GM19193 (cell line): ENCODE results near the gene CACNA1A.

ENCODE experiments used
- POLR2A ChIP-seq: IDR thresholded peaks from 4 replicates; pipeline ENCODE4 v1.6.1; 2011; ENCODE audit not compliant: insufficient read depth, insufficient read length; ENCODE audit errors: extremely low read depth

CACNA1A gene

DNA sequence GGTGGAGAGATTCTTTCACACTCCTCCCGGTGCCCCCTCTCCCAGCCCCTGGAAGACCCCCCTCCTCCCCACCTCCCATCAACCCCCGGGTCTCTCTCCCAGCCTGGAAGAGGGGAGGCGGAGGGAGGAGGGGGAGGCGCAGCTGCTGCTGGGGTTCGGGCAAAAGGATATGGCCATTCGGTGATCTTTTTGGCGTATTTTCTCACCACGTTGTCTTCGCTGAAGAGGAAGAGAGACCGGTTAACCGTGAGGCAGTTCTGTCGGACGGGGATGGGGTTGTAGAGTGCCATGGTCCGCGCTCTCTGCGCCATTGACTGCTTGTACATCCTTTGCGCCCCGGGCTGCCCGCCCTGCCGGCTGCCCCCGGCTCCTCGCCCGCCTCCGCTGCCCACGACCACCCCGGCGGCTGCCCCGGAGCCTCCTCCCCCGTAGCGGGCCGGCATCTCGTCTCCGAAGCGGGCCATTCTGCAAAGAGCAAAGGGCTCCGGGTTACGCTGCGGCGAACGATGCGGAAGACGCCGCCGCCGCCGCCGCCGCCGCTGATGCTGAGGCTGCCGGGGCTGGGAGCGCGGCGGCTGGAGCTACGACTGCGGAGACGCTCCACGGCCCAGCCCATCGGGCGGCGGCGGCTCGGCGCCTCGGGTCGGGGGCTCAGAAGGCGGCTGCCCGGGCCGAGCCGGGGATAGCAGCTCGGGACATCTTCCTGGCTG lies 363 bp downstream of the CACNA1A start:
- TF ChIP-seq POLR2A = no peak

DNA sequence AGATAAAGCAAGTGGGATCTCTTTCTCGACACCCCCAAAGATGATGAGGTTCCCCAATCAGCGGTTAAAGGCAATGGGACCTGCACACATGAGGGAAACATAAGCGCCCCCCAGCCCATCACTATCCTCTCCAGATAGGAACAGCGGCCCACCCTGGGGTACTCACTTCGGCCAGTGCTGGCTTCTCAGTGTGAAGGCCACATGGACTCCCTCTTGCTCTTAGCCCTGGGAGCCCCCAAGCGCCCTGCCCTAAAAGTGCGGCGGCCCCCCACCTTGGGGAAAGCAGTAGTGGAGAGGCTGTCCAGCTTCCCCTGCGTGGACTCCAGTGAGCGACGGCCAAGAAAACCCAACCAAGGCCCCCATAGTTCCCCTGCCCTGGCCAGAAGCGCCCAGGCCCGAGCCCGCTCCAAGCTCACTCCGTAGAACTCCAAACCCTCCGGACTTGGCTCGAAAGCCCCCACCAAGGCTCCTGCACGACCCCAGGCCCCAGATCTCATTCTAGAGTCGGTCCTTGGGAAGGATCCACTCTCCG lies 1.0 kb downstream of the CACNA1A start:
- TF ChIP-seq POLR2A = no peak

DNA sequence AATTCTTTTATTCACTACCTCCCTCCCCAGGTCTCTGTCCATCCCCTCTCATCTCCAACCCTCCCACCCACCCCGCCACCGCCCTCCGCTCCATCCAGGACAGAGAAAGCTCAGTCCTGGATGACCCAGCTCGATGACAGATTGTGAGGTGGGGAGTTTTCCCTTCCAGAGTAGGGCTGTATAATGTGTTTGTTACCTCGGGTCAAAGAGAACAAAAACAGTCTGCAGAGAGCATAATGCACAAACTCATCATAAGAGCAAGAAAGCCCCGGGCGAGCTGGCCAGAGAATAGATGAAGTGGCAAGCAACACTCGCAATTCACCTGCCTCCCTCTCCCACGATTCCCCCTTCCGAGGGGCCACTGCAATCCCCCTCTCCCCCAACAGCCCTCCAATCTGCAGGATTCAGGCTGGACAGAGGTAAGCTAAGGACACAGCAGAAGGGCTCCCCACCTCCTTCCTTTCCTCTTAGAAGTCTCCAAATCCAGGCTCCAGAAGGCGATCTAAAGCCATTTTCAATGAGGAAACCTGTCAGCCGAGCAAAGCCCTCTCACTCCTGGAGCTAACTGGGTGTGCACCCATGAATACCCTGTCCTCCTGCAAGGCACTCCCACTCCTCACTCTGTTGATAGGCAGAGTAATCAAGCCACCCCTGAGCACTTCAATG lies 2.6 kb downstream of the CACNA1A start:
- TF ChIP-seq POLR2A = no peak

DNA sequence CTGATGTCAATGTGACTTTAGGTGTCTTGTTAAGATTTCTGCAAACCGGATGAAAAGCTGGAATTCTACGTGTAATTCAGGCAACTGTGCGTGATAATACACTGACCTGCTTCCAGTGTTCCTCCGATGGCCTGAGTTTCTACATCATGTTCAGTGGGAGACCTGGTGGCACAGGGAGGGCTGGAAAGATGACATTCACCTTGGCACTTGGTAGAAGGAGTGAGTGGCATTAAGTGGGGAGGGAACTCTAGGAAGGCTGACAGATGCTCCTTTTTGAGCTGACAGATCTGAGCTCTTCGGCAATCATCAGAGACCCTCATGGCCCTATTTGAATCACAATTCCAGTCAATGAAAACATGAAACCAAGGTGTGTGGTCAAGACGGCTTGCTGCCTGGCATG lies 4.0 kb downstream of the CACNA1A start:
- no peak for TF ChIP-seq POLR2A

DNA sequence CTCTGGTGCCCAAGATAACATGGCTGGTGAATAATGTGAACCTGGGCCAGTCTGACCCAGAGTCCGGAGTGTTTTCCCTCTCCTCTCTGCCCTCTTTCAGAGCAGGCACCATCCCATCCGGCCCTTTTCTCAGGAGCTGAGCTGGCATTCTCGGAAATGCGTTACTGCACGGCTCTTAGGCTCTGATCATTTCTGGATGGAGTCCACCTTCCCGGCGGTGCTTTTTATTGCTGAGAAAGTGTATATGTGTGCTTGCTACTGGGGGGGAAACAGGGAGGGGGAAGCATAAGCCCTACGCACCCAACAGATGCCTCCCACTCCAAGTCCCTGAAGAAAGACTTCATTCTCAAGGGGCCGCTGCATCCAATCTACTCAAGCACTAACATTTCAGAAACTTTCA lies 6.6 kb downstream of the CACNA1A start:
- no peak for TF ChIP-seq POLR2A

DNA sequence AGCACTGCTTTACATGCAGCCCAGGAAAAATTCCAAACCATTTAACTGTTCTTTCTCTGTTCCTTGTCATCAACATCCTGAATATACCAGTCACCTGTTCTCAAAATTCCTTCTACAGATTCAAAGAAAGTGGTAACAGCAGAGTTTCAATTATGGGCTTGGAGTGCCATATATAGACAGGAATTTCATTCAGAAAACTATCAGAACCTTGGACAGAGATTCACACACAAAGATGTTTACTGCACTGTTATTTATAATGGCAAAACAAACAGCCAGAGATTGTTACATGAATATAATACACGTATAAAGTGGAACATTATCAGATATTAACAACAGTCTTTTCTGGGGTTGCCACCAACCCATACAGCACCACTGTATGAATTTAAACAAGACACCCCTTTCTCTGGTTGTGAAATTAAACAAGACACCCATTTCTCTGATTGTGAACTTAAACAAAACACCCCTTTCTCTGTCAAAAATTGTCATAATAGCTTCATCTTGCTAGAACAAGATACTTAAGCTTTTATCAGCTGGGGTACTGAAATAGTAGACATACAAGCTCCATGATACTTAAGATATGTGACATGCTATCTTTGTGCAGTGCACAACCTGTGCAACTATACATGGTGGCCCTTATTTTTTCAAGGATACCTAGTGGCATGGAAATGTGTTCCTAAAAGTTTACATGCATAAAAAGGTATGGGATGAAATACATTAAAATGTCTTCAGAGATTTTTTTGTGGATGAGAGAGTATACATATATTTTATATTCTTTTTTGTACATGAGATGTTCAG lies 12.6 kb downstream of the CACNA1A start:
- TF ChIP-seq POLR2A = no peak

DNA sequence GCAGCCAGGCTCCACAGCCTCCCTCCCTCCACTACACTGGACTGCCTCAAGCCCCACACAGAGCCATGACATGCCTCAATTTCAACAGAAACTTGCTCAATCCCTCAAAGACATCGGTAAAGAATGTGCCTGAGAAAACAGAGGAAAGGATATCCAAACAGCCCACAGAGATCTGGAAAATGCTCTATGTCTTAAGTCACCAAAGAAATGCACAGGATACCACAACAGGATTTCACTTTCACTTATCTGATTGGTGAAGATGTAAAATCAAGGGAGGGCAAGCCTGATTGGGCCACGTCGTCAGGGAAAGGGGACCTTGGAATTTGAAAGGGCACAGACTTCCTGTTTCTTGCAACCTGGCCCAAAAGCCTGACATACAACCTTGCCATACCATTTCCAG lies 14.2 kb downstream of the CACNA1A start:
- no peak for TF ChIP-seq POLR2A

DNA sequence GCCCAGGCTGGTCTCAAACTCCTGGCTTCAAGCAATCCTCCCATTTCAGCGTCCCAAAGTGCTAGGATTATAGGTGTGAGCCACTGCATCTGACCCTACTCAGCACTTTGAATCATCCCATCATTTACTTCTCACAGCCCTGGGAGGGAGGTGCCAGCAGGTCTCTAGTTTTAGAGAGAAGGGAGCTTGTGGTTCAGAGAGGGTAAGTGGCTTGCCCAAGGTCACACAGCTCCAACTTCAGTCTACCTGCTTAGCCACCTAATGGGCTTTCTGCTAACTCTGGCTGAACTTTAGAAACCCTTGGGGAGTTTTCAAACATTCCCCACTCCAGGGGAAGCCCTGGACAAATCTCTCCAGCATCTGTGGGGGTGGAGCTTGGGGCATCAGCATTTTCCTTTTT lies 18.3 kb downstream of the CACNA1A start:
- TF ChIP-seq POLR2A = no peak

DNA sequence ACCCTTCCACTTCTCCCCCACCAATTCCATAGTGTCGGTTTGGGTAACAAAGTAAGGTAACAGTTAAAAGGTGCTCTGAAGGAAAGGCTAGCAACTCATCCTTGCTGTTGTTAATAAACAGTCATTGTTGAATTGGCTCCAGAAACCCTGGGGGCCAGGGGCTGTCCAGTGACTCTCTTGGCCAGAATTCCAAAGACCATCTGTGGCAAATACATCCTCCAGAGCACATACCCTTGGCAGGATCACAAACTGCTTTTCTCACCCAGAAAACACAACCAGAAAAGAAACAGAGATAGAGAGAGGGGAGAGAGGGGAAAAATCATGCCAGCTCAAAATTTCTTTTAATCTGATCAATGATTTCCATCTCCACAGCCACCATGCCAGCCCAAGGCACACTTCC lies 22.1 kb downstream of the CACNA1A start:
- no peak for TF ChIP-seq POLR2A

DNA sequence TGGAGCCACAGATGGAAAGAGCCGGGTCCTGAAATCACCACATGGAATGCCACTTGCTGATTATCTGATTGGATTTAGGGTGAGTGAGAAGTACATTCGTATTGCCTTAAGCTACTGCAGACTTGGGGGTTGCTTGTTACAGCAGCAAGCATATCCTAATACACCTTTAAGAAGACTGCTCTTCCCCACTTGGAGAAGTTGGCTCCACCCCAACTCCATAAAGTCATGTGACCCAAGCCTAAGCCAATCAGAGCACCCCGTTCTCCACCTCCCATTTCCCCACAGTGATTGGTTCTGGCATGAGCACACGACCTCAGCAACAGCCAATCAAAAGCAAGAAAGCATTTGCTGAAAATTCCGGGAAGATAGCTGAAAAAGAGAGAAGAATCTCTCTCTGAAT lies 23.1 kb downstream of the CACNA1A start:
- TF ChIP-seq POLR2A = no peak

DNA sequence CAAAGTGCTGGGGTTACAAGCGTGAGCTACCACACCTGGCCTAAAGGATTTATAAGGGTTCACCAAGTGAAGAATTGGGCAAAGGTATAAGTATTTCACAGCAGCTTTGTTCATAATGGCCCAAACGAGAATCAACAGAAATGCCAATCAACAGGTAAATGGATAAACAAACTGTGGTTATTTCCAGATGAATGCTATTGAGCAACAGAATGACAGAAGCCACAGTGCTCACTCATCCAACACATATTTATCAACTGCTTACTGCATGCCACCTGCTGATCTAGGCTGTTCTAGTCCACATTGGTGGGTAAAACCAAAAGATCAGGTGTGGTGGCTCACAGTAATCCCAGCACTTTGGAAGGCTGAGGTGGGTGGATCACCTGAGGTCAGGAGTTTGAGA lies 27.7 kb downstream of the CACNA1A start:
- no peak for TF ChIP-seq POLR2A

DNA sequence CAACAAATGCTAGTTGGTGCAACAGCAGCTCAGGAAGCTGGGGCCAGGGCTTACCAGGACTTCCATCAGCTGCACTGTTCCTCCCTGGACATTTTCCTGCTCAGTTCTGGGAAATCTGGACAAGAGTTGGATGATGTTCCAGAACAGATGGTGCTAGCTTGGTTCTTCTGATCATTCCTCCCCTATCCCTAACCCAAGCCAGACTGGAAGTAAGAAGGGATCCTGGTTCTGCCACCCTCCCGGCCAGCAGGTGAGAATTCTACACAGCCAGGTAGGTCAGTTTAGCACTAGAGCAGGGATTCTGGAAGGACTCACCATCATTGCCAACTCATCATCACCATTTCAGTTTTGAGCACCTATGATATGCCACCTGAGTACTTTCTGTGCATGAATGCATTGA lies 30.2 kb downstream of the CACNA1A start:
- no peak for TF ChIP-seq POLR2A

DNA sequence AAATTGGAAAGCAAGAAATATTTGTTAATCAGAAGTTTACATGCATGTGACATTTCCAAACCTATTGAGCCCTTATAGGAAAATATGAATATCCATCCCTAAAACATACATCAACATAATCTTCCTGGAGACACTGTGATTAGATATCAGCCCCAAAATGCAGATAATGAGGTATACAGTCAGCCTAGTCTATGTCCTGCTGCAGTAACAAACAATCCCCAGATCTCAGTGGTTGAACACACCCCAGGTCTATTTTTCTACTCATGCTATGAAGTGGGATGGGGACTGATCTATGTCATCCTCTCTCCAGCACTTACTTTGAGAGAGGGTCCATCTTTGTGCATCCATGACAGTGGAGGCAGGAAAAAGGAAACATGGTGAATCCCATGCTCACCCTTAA lies 31.2 kb downstream of the CACNA1A start:
- no peak for TF ChIP-seq POLR2A

DNA sequence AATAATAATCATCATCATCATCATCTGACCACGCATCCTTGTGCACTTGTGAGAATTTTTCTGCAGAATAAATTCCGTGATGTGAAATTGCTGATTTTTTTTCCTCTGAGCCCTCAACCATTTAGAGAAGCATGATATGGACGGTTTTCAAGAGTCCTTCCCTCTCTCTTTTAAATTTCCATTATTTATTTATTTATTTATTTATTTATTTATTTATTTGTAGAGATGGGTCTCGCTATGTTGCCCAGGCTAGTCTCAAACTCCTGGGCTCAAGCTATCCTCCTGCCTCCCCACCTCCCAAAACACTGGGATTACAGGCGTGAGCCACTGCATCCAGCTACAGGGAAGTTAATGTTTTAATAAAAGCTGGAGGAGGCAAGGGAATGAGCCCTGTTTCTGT lies 39.6 kb downstream of the CACNA1A start:
- TF ChIP-seq POLR2A = no peak

DNA sequence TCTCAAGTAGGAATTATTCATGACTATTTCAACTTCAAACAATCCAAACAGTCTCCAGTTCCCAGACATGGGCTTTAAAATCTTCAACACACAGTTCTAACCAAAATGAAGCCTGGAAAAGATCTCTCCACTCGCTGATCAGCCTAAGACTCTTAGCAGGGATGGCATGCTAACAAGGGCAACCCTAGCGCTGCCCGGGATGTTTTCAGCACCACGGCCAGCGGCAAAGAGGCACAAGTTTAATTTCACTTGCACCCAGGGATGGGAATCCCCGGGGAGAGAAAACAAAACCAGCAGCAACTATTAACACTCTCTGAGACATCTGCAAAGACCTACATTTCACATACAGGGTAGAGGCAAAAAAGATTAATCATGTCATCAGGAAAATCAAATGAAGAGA lies 43.0 kb downstream of the CACNA1A start:
- TF ChIP-seq POLR2A = no peak
